ENCODE measurements around the gene LTC4S. TPM values are rescaled to one million over a fixed set of nuclear protein-coding genes. Genes with fewer than 3 reads are reported as not detected.

The LTC4S gene
- total RNA-seq, 4 donors from 2014 or later: 7.5 to 8.8 (median 8.2) TPM; not detected in 1

- Histone ChIP-seq H3K4me3 (no peak overlapping the region), H3K27me3 (no peaks in the 10 kb centered on the region), H3K4me1 (peaks cover 0 to 57% (median 39%) of the 10 kb centered on the region in 3 donors), H3K27ac (peak overlapping the region in 2 of 4 donors; percentile 13 to 41), H3K9me3 (no peaks in the 10 kb centered on the region), H3K36me3 (peaks cover 0 to 47% of the 10 kb centered on the region in 2 donors)
- TF ChIP-seq POLR2A (IDR thresholded peaks at IDR 0.05): no peak
- no peak for TF ChIP-seq POLR2AphosphoS5 (IDR thresholded peaks at IDR 0.05)
- TF ChIP-seq EP300 (IDR thresholded peaks at IDR 0.05): no peak
- TF ChIP-seq CTCF (IDR thresholded peaks at IDR 0.05): no peak
- no peak for ATAC-seq
- WGBS, 2 donors (ENCODE audit: low coverage in 1 of 2): 55 to 83% methylated on average over 1 to 3 of the region's 19 CpGs
These were observed 8.6 kb downstream of the LTC4S start for GRCh38 chr5:179802207-179802883.

- Histone ChIP-seq H3K9me3 (no peaks in the 10 kb centered on the region), H3K36me3 (peaks cover 0 to 40% of the 10 kb centered on the region in 2 donors), H3K4me1 (peaks cover 0 to 60% (median 46%) of the 10 kb centered on the region in 3 donors), H3K27ac (peak overlapping the region in 2 of 4 donors; percentile 13 to 41), H3K27me3 (no peaks in the 10 kb centered on the region), H3K4me3 (no peak overlapping the region)
- ATAC-seq: no peak
- TF ChIP-seq CTCF (IDR thresholded peaks at IDR 0.05) (no peak), POLR2A (IDR thresholded peaks at IDR 0.05) (no peak), EP300 (IDR thresholded peaks at IDR 0.05) (no peak), POLR2AphosphoS5 (IDR thresholded peaks at IDR 0.05) (no peak)
- WGBS, 2 donors (ENCODE audit: low coverage in 1 of 2): no CpG with 5 or more reads among the region's 11 CpGs
These were observed 9.3 kb downstream of the LTC4S start for GRCh38 chr5:179802950-179803562.

GRCh38 chr5:179803651-179804554, 10.1 kb downstream of the LTC4S start:
- H3K36me3 ChIP-seq: peaks cover 0 to 31% of the 10 kb centered on the region in 2 donors
- no peak for TF ChIP-seq EP300 (IDR thresholded peaks at IDR 0.05)
- TF ChIP-seq CTCF (IDR thresholded peaks at IDR 0.05): no peak
- no peak for TF ChIP-seq POLR2AphosphoS5 (IDR thresholded peaks at IDR 0.05)
- TF ChIP-seq POLR2A (IDR thresholded peaks at IDR 0.05): no peak
- peak overlapping the region in 1 of 4 donors; percentile 97 for H3K27ac ChIP-seq
- no peak overlapping the region for H3K4me3 ChIP-seq
- no peak for ATAC-seq
- 45% methylated on average over 5 of the region's 18 CpGs; no CpG with 5 or more reads in 1 of the 2 donors for WGBS, 2 donors (ENCODE audit: low coverage in 1 of 2)
- peaks cover 0 to 64% (median 47%) of the 10 kb centered on the region in 3 donors for H3K4me1 ChIP-seq
- H3K9me3 ChIP-seq: no peaks in the 10 kb centered on the region
- H3K27me3 ChIP-seq: no peaks in the 10 kb centered on the region

GRCh38 chr5:179804555-179804947, 10.8 kb downstream of the LTC4S start:
- Histone ChIP-seq H3K36me3 (peaks cover 0 to 25% of the 10 kb centered on the region in 2 donors), H3K27ac (peak overlapping the region in 1 of 4 donors; percentile 97), H3K9me3 (no peaks in the 10 kb centered on the region), H3K4me1 (peaks cover 0 to 64% (median 47%) of the 10 kb centered on the region in 3 donors), H3K27me3 (no peaks in the 10 kb centered on the region), H3K4me3 (peak overlapping the region in 1 of 2 donors; percentile 94)
- no peak for ATAC-seq
- 69% methylated on average over 6 of the region's 8 CpGs; no CpG with 5 or more reads in 1 of the 2 donors for WGBS, 2 donors (ENCODE audit: low coverage in 1 of 2)
- TF ChIP-seq CTCF (IDR thresholded peaks at IDR 0.05): no peak
- no peak for TF ChIP-seq POLR2A (IDR thresholded peaks at IDR 0.05)
- no peak for TF ChIP-seq EP300 (IDR thresholded peaks at IDR 0.05)
